Activated naive CD8-positive, alpha-beta T cell treated with anti-CD3 and anti-CD28 coated beads, Interleukin-2, amount 50 U/mL, for 16 hours (primary cell): Measurements from ENCODE around the gene MT1M.
"Not testable (repeated sequence)": the region's sequence is repeated elsewhere in the genome, so short reads cannot be mapped to it uniquely, and the experiment has no call there.

Source experiments
- DNase-seq: peaks from one replicate; pipeline ENCODE4 v3.0.0-alpha.2; 2020; ENCODE audit warnings: low read depth, low spot score

Gene MT1M

DNA sequence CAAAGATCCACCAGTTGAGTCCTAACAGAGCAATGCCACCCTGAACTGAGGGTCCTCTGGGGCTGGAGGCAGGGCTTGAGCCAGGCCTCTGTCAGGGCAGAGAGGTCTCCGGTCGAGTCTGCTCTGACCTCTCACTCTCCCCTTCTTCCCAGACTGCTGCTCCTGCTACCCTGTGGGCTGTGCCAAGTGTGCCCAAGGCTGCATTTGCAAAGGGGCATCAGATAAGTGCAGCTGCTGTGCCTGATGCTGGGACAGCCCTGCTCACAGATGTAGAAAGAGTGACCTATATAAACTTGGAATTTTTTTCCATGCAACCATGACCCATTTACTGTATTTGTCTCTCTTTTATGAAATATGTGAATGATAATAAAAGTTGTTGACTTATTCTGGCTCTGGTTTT lies 16.8 kb downstream of the MT1M start:
- no peak for DNase-seq

DNA sequence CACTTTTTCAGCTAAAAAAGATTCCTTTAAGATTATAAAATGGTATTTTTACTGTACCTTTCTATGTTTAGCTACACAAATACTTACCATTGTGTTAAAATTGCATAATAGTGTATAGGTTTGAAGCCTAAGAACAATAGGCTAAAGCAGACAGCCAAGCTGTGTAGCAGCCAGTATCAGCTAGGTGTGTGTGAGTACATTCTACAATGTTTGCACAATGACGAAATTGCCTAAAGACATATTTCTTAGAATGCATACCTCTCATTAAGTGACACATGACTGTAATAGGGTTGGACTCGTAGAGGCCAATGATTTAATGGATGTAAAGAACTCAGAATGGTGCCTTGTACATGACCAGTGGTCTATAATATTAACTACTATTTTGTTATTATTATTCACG lies 17.4 kb downstream of the MT1M start:
- no peak for DNase-seq

DNA sequence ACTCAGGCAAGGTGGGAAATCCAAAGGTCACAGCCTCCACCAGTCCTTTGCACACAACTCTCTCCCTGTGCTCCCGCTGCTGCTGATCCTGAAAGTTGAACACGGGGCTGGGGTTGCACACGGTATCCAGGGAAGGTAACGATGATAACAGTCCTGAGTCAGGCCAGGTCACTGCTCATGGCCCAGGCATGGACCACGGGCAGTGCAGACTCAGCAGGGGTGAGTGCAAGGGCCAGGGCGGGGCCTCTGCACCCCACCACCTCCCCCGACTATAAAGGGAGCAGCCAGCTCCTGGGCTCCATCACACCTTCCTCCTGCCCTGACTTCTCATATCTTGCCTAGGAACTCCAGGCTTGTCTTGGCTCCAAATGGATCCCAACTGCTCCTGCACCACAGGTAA lies 19.1 kb downstream of the MT1M start, which contains the start of gene MT1B:
Gene MT1B, plus strand, starts transcription at position 301 of the 400 bp plus-strand sequence. Its CDS starts 68 bp downstream, at position 369.
- DNase-seq: no peak

DNA sequence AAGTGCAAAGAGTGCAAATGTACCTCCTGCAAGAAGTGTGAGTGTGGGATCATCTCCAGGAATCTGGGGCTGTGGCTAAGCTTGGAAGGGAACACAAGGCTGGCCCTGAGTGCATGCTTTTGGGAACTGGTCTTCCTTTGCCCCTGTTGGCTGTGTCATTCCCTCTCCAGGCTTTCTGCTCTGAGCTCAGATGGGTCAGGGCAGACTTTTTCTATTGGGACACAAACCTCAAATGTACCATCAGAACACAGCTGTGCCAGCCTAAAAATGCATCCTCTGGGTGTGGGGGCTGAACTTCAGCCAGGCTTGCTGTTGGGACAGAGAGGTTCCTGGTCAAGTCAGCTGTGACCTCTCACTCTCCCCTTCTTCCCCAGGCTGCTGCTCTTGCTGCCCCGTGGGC lies 20.1 kb downstream of the MT1M start:
- DNase-seq: no peak

DNA sequence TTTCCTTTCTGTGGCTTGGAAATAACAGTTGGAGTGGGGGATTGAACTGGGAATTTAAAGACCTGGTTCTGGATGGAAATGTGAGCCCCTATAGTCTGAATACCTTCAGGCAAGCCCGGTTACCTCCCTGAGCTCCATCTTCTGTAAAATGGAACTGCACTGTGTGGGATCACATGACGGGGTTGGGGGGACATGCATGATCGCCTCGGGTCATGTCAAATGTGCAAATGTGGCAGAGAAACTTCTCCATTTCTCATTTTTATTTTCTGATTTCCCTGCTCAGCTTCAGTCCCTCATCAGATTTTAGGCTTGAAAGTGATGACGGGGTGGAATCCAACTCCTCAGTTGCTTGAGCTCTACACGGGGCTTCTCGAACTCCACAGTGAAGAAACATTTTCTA lies 20.8 kb downstream of the MT1M start:
- DNase-seq: no peak

DNA sequence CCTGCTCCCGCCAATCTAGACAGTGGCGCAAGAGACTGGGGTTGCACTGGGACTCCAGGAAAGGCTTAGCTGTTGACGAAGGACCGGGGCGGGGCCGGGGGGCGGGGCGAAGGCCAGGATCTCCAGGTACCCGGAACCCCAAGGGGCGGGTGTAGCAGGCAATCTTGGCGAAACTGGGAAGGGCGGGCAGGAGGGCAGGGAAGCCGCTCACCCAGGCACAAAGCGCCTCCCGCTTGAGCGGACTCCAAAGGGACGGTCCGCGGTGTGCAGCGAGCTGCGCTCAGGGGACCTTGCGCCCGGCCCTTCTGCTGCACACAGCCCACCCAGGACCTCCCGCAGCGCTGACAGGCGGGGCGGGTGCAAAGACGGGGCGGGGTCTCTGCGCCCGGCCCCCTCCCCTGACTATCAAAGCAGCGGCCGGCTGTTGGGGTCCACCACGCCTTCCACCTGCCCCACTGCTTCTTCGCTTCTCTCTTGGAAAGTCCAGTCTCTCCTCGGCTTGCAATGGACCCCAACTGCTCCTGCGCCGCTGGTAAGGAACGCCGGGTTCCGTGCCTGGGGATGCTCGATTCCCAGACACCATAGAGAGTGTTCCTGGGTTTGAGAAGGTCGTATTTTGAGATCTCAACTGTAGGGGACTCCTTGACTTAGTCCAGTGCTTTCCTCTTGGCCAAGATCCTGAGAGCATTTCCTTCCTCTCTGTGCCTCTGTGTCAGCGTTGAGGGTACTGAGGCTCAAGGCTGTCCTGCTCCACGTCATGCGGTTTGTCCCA lies 25.3 kb downstream of the MT1M start, which contains the start of gene MT1F:
Gene MT1F, plus strand, starts transcription at position 405 of the 772 bp plus-strand sequence. Its CDS starts 100 bp downstream, at position 505.
- peak; percentile 33 for DNase-seq

DNA sequence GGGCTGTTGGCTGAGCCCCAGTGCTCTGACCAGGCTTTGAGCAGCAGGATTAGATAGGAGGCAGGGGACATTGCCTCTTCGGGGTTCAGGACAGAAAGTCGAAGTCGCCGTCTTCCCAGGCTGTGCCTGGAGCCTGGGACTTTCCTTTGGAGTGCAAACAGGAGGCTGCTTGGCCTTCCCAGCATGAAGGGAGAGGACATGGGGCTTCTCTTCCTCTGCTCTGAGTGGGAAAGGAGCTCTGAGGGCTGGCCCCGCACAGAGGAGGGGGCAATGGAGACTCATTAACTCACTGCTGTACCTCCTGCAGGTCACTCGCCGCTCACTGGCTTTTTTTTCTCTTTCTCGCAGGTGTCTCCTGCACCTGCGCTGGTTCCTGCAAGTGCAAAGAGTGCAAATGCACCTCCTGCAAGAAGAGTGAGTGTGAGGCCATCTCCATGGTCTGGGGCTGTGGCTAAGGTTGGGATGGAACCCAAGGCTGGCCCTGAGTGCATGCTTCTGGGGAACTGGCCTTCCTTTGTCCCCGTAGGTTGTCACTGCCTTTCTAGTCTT lies 25.9 kb downstream of the MT1M start:
- no peak for DNase-seq

DNA sequence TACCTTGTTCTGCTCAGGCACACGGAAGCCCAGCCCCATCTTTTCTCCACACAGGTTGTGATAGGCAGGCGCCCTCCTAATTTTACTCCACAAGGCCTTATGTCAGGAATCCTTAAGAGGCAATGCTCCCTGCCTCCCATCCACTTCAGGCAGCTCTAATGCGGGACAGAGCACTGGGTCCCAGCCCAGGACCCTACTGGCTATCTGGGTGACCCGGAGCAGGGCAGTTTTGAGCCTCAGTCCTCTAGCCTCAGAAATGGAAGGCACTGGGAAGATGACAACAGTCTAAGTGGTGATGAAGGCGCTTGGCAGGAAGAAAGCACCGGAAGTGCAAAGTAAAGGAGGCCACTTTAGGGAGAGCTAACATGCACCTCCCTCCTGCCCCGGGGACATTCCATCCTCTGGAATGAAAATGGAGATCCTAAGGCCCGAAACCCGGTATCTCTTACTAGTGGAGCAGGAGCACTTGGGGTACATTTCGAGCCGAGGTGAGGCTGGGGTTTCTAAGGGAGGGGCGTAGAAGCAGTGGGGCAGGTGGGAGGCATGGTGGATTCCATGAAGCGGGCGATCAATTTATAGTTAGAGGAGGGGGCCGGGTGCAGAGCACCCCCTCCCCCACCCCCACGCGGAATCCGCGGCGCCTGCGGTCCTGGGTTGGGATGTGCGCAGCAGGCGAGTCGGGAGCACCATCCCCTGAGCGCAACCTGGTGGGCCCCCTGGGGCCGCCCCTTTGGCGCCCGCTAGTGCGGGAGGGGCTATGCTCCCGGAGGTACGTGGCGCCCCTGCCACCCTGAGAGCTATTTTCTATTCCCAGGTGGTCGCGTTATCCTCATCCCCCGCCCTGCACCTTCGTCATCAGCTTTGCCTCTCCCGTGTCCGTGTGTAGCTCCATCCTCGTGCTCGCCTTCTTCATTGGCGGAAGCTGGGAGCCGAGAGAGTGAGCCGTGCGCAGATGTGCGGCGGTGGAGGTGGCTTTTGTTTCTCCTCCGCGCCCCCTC lies 30.2 kb downstream of the MT1M start:
- DNase-seq: no peak

DNA sequence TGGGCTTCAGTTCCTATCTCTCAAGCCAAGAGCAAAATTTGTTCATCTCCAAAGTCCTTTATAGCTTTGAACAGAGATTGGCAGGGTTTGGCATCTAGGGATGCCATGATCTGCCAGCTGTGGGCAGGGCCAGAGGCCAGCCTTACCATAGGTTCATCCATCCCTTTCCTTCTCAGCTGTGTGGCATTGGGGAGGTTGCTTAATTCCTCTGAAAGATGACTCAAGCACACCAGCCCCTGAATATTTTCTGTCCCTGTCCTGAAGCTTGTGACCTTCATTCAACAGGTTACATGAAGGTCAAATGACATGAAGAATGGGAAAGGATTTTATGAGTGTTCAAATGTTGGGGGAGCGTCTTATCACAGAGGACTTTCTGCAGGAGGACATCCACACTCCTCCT lies 32.0 kb downstream of the MT1M start:
- DNase-seq: no peak

DNA sequence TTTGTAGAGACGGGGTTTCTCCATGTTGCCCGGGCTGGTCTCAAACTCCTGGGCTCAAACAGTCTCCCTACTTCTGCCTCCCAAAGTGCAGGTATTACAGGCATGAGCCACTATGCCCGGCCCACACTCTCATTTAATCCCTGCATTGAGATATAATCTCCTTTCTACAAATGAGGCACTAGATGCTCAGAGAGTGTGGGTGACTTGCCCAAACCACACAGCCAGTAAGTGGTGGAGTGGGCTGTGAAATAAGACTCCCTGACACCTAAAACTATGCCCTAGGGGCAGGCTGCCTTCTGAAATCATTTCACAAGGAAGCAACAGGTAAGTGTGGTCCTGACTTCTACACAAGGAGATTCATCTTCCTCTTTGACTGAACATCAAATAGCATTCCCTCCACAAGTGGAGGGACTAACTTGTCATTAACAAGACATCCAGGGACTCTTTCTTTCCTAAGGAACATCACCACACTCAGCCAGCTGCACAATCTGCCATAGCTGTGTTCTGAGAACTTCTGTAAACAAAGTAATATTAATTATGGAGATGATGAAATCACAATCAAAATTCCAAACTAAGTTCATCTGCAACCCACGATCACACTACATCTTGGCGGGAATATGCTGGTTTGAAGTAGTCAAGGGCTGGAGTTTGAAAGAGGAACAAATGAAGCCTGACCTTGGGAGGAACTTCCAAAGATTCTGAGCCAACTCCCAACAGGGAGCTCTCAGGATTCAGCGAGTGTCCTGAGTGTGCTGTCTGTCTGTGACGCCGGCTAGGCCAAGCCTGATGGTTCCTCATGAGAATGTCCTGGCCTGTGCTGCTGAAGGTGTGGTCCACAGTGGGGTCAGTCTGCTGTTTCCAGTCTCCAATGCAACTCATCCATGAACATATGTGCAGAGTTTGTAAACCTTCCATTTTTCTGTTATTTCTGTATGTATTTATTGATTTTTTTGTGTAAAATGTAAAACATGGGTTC lies 33.1 kb downstream of the MT1M start:
- DNase-seq: not testable (repeated sequence)

DNA sequence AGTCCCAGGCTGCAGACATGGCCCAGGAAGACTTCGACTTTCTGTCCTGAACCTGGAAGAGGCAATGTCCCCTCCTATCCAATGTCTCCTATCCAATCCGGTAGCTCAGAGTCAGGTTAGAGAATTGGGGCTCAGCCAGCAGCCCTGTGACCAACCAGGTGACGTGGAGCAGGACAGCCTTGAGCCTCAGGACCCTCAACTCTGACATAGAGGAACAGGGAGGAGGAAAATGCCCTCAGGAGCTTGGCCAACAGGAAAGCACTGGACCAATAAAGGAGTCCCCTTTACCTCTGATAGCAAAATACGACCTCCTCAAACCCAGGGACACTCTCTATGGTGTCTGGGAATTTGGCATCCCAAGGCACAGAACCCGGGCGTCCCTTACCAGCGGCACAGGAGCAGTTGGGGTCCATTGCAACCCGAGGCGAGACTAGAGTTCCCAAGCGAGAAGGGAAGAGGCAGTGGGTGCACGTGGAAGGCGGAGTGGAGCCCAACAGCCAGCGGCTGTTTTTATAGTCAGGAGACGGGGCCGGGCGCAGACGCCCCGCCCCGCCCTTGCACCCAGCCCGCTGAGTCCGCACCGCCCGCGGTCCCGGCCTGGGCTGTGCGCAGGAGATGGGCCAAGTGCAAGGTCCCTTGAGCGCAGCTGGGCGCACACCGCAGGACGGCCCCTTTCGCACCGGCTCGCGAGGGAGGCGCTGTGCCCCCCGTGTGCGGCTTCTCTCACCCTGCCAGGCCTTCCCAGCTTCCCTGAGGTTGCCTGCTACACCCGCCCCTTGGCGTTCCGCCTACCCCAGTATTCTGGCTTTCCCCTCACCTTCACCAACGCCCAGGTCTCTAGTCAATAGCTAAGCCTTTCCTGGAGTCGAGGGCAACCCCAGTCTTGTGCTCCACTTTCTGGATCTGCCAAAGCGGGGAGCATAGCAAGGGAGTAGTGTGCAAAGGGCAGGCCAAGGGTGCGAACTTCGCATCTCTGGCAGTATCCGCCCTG lies 35.4 kb downstream of the MT1M start, which contains the start of gene MT1G:
Gene MT1G, minus strand, starts transcription at position 485 of the 991 bp plus-strand sequence. Its CDS starts 72 bp downstream, at position 413.
- no peak for DNase-seq

DNA sequence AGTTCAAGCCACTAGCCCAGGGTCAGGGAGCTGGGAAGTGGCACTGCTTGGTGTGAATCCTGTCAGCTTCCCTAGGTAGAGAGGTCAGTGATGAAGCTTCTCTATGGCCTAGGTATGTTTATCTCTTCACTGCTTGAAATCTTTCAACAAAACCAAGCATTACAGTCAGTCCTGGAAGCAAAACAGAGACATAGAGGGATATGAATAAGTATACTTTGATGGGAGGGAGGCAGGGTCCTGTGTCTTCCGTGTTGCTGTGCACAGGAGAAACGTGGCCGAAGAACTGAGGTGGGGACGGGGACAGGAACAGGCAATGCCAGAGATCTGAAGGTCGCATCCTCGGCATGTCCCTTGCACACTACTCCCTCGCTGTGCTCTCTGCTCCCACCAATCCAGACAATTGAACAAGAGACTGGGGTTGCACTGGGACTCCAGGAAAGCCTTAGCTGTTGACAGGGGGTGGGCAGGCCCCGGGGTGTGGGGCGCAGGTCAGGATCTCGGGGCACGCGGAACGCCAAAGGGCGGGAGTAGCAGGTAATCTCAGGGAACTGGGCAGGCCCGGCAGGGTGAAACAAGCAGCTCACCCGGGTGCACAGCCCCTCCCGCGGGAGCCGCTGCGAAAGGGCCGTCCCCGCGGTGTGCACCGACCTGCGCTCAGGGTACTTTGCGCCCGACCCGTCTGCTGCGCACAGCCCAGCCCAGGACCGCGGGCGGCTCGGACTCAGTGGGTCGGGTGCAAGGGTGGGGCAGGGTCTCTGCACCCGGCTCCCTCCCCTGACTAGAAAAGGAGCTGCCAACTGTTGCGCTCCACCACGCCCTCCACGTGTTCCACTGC lies 36.8 kb downstream of the MT1M start, which contains the start of gene MT1H:
Gene MT1H, plus strand, starts transcription at position 810 of the 835 bp plus-strand sequence. CDS start 71 bp downstream, outside the sequence.
- DNase-seq: no peak

DNA sequence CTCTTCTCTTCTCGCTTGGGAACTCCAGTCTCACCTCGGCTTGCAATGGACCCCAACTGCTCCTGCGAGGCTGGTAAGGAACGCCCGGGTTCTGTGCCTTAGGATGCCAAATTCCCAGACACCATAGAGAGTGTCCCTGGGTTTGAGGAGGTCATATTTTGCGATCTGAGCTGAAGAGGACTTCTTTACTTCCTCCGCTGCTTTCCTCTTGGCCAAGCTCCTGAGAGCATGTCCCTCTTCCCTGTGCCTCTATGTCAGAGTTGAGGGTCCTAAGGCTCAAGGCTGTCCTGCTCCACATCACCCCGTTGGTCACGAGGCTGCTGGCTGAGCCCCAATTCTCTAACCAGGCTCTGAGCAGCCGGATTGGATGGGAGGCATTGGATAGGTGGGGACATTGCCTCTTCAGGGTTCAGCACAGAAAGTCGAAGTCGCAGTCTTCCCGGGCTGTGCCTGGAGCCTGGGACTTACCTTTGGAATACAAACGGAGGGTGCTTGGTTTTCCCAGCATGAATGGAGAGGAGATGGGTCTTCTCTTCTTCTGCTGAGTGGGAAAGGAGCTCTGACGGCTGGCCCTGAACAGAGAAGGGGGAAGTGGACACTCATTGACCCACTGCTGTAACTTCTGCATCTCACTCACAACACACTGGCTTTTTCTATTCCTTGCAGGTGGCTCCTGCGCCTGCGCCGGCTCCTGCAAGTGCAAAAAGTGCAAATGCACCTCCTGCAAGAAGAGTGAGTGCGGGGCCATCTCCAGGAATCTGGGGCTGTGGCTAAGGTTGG lies 37.6 kb downstream of the MT1M start:
- DNase-seq: no peak

DNA sequence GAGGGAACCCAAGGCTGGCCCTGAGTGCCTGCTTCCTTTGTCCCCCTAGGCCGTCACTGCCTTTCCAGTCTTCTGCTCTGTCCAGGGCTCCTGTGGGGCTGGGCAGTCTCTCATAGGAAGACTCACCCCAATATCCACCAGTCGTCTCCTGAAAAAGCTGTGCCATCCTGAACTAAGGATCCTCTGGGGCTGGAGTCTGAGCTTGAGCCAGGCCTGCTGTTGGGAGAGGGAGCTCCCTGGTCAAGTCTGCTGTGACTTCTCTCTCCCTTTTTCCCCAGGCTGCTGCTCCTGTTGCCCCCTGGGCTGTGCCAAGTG lies 38.1 kb downstream of the MT1M start:
- DNase-seq: no peak

DNA sequence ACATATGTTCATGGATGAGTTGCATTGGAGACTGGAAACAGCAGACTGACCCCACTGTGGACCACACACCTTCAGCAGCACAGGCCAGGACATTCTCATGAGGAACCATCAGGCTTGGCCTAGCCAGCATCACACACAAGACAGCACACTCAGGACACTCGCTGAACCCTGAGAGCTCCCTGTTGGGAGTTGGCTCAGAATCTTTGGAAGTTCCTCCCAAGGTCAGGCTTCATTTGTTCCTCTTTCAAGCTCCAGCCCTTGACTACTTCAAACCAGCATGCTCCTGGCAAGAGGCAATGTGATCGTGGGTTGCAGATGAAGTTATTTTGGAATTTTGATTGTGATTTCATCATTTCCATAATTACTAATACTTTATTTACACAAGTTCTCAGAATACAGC lies 39.2 kb downstream of the MT1M start:
- DNase-seq: not testable (repeated sequence)

DNA sequence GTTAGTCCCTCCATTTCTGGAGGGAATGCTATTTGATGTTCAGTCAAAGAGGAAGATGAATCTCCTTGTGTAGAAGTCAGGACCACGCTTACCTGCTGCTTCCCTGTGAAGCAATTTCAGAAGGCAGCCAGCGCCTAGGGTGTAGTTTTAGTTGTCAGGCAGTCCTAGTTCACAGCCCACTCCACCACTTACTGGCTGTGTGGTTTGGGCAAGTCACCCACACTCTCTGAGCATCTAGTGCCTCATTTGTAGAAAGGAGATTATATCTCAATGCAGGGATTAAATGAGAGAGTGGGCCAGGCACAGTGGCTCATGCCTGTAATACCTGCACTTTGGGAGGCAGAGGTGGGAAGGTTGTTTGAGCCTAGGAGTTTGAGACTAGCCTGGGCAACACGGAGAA lies 39.7 kb downstream of the MT1M start:
- not testable (repeated sequence) for DNase-seq

DNA sequence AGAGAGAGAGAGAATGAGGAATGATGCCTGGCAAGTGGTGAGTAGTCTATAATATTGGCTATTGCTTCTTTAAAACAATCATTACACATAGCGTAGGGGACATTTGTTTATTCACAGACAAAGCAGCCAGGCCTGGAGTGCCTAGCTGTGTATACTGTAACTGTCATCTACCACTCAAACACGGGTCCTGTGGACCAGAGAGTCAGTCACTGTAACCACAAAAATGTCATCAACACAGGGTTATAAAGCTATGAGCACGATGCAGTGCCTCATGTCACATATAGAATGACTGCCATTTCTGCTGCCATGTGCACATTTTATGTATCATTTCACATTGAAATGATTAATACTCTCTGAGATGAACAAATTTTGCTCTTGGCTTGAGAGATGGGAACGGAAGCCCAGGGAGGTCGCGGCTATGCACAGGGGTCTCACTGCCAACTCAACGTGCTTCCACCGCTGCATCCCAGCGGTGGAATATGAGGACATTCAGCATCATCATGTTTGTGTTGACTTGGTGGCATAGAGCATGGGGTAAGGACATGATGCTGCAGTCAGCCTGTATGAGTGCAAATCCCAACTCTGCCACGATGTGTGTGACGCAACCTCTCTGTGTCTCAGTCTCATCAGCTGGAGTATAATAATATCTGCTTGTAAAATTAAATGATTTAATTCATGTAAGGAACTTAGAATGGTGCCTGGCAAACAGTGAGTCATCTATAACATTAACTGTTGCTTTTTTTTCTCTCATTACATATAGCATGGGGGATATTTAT lies 40.5 kb downstream of the MT1M start:
- no peak for DNase-seq
